GM21528 (cell line): ENCODE results near the gene P2RY2.
"Not testable (repeated sequence)": the region's sequence is repeated elsewhere in the genome, so short reads cannot be mapped to it uniquely, and the experiment has no call there.

Source experiments
- ATAC-seq: cut with Tn5 transposase; IDR thresholded peaks from one replicate; pipeline ENCODE4 v1.9.1; 2021; ENCODE audit warnings: mild to moderate bottlenecking, moderate library complexity; ENCODE audit not compliant: unreplicated experiment, low FRiP score

P2RY2 gene

GRCh38 chr11:73263640-73264039 lies 45.6 kb downstream of the P2RY2 start:
- no peak for ATAC-seq

GRCh38 chr11:73265278-73265810 lies 47.3 kb downstream of the P2RY2 start:
- no peak for ATAC-seq

GRCh38 chr11:73265853-73266645 lies 48.0 kb downstream of the P2RY2 start:
- no peak for ATAC-seq

- no peak for ATAC-seq
These were observed 48.6 kb downstream of the P2RY2 start for GRCh38 chr11:73266646-73267020.

- ATAC-seq = no peak
These were observed 49.2 kb downstream of the P2RY2 start for GRCh38 chr11:73267122-73267846.

GRCh38 chr11:73267906-73268540 lies 49.9 kb downstream of the P2RY2 start:
- no peak for ATAC-seq

- no peak for ATAC-seq
These were observed 50.7 kb downstream of the P2RY2 start for GRCh38 chr11:73268671-73269271.

GRCh38 chr11:73269459-73270015 lies 51.5 kb downstream of the P2RY2 start:
- no peak for ATAC-seq

GRCh38 chr11:73270016-73270854 lies 52.2 kb downstream of the P2RY2 start:
- ATAC-seq = no peak

GRCh38 chr11:73270855-73271477 lies 52.9 kb downstream of the P2RY2 start:
- ATAC-seq = no peak

GRCh38 chr11:73271478-73271865 lies 53.4 kb downstream of the P2RY2 start:
- not testable (repeated sequence) for ATAC-seq

GRCh38 chr11:73271936-73272679 lies 54.0 kb downstream of the P2RY2 start, which contains the start of gene P2RY6:
P2RY6 (plus strand) TSS chr11:73272338; CDS start chr11:73296519, 24,181 bp downstream.
- no peak for ATAC-seq

- no peak for ATAC-seq
These were observed 54.6 kb downstream of the P2RY2 start for GRCh38 chr11:73272680-73273038.

GRCh38 chr11:73273222-73273895 lies 55.3 kb downstream of the P2RY2 start:
- no peak for ATAC-seq

GRCh38 chr11:73274191-73274590 lies 56.1 kb downstream of the P2RY2 start:
- not testable (repeated sequence) for ATAC-seq

- ATAC-seq = no peak
These were observed 56.8 kb downstream of the P2RY2 start for GRCh38 chr11:73274722-73275380.

- no peak for ATAC-seq
These were observed 57.3 kb downstream of the P2RY2 start for GRCh38 chr11:73275381-73275750.
